ENCODE data around the gene C3orf52.

- TF ChIP-seq, protein P1, sequence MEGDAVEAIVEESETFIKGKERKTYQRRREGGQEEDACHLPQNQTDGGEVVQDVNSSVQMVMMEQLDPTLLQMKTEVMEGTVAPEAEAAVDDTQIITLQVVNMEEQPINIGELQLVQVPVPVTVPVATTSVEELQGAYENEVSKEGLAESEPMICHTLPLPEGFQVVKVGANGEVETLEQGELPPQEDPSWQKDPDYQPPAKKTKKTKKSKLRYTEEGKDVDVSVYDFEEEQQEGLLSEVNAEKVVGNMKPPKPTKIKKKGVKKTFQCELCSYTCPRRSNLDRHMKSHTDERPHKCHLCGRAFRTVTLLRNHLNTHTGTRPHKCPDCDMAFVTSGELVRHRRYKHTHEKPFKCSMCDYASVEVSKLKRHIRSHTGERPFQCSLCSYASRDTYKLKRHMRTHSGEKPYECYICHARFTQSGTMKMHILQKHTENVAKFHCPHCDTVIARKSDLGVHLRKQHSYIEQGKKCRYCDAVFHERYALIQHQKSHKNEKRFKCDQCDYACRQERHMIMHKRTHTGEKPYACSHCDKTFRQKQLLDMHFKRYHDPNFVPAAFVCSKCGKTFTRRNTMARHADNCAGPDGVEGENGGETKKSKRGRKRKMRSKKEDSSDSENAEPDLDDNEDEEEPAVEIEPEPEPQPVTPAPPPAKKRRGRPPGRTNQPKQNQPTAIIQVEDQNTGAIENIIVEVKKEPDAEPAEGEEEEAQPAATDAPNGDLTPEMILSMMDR (IDR thresholded peaks at IDR 0.05; ENCODE audit: low read length), result no peak
- TF ChIP-seq EZH2 (optimal IDR thresholded peaks at IDR 0.05; ENCODE audit: low read depth, low read length), result no peak
These were observed 45.9 kb downstream of the C3orf52 start for GRCh38 chr3:112132088-112132487.

All from MM.1S (cell line).